GM19099 (cell line): ENCODE data around the gene CMSS1.

Experiments
- POLR2A ChIP-seq: IDR thresholded peaks from 3 replicates; pipeline ENCODE4 v1.6.1; 2011; ENCODE audit warnings: low read depth; ENCODE audit not compliant: insufficient read length; ENCODE audit errors: extremely low read depth

Gene CMSS1

DNA sequence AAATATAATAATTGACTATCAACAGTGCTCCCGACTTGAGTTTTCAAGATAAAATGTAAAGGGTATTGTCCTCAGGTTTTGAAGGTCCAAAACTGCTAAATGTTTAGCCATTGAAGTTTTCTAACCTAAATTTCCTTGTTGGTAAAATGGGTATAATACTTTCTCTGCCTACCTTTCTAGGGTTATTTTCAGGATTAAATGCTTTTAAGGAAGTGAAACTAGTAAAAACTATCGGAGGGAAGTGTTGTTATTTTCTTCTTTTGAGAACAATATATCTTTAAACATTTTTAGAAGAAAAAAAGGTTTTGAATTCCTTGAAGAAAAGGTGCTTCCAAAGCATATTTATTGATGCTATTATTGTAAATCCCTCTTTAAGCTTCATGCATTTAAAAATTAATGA, 229.3 kb downstream of the CMSS1 start:
- no peak for TF ChIP-seq POLR2A

DNA sequence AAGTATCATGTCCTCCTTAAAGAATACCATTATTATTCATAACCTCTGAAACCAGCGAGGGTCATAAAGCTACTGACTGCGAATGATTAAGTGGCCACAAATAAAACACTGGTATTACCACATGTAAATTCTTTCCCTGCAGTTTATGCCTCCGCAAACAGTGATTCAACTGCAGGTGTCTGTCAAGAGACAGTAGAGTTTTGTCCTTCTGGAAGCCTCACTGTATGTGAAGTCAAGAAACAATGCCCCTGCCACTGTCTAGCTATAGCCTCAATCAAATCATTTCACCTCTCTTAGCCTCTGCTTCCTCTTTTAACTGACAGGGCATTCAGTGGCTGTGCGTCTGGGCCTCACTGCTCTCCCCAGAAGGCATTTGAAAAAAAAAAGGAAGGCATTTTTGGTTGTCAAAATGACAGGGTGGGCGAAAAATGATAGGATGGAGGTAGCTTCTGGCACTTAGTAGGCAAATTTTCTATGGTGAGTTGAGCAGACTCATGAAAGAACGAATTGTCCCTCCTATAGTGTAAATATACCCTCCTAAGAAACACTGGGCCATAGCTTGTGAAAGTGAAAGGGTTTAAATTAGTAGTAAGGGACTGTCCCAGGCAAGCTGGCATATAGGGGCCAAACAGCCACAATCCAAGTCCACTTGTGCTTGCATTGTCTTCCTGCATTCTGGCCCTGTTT, 229.9 kb downstream of the CMSS1 start:
- no peak for TF ChIP-seq POLR2A

DNA sequence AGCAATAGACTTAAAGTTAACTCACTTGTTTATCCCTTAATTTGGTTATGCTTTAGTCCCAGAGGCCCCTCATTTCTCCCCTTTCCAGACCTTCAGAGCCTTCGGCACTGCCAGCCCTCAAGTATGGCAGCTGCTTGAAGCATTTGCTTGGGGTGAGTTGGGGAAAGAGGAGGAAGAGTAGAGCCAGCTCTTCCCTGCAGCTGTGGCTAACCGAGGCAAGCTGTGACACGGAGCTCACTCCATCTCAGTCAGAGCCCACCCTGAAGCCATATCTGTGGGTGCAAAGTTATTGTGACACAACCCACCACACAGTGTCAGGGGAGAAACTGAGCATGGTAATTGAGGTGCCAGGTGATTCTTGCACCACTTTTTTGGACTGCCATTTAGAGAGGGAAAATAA, 230.6 kb downstream of the CMSS1 start:
- TF ChIP-seq POLR2A = no peak

DNA sequence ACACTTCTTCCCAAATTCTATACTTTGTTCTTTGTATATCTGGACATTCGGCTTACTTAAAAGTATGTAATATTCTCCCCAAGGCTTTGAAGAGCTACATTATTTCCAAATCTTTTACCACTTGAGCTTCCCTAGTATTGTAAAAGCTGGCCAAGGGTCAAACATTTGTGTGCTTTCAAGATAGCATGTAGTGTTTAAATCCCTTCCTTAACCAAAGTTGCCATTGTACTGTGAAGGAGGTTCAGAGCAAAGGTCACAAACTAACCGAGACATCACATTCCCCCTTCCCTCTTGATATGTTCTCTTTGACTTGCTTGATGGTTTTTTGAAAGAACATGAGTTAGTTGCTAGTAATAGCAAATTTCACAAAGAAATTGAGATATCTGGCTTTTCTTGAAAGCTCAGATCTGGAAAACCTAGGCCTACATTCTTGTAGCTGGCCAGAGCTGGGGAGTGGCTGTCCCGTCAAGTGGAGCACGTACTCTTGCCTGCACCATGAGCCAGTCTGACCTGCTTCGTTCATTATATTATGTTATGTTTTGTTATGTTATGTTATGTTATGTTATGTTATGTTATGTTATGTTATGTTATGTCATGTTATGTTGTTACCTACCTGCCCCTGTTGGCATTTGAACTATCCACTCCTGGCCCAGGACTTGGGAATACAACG, 236.4 kb downstream of the CMSS1 start:
- TF ChIP-seq POLR2A = no peak

DNA sequence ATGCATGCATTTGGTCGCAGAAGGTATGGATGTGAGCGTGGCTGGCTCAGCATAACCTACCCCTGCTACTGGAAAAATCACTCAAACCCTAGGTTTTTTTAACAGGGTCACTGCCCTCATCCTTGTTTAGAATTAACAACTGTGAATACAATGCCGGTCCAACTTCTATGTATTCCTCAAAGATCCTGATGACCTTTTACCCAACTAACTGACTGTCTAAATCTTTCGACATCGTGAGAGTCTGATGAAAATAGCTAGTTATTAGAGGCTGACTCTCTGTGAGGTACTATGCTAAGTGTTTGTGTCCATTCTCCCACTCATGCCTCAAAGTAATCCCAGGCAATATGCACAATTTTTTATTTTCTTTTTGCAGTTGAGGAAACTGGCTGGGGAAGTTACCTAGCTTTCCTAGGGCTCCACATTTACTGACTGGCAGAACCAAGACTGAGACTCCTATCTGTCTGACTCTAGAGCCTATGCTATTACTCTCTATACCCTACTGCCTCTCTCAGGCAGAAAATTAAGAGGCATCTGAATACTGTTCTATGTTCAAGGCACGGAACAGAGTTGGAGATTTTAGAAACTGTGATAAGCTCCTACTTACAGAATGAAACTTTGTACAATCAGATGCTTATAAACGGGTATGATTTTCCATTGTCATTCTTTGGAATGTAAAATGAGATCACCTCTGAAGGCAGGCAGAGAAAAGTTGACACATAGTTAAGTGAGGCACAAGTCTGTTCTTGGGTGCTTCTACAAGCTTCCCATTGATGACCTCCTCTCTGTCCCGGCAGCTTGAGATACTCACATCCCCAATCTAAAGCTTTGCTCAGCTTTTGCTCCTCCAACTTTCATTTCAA, 240.3 kb downstream of the CMSS1 start:
- TF ChIP-seq POLR2A = no peak

DNA sequence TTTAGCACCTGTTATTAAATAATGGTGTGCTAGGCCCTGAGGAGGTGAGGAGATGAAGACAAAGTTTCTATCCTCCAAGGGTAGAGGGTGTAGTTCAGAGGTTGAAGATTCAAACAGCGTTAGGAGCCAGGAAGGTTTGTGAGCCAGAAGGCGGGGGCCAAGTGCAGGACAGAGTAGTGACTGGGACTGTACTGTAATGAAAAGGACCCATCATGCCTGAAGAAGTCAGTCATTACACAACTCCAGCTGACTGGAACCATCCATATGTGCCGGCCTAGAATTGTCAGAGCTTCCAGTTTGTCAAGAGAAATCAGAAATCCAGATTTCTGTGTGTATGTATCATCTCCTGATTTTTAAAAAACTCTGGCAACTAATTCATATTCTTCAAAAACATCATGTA, 241.8 kb downstream of the CMSS1 start:
- TF ChIP-seq POLR2A = no peak

DNA sequence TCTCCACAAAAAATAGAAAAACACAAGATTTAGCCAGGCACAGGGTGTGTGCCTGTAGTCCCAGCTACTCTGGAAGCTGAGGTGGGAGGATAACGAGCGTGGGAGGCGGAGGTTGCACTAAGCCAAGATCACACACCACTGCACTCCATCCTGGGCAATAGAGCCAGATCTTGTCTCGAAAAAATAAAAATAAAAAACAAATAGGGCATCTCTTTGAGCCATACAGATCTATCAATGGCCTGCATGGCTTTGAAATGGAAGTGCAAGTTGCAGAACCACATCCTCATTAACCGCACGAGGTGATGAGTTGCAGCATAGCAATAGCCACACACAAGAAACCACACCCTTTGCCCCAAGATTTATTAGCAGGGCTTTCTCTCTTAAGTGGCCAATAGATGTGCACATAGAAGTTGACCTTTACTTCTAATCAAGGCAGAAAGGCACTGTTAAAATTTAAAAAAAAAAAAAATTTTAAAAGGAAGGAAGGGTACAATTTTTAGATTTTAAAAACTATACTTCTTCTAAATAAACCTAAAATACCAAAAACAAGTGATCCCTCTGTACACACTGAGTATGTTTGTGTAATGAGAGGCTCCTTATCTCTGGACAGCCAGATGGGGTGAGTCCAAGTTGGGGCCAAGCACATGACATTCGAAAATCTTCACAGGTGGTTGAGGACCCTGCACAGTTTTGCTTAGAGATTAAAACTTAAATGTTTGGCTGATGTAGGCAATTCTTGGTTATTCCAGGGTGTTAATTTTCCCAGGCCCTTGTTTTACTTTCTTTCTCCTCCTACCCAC, 243.2 kb downstream of the CMSS1 start:
- no peak for TF ChIP-seq POLR2A

DNA sequence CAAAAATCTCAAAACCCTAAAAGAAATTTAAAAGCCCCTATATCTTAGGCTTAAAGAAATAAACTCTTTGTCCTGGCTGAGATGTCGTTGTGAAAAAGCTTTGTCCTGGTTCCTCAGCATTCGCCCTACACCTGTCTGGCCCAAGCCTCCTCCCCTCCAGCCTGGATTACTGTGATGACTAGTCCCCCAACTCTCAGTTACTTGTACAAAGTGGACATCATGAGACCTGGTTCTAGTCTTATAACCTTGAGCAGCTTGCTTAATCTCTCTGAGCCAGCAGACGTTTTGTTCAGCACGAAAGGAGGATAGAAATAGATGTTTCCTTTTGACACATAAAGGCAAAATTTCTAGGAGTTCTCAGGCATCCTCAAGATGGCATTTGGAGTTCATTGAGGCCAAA, 245.0 kb downstream of the CMSS1 start:
- TF ChIP-seq POLR2A = no peak

DNA sequence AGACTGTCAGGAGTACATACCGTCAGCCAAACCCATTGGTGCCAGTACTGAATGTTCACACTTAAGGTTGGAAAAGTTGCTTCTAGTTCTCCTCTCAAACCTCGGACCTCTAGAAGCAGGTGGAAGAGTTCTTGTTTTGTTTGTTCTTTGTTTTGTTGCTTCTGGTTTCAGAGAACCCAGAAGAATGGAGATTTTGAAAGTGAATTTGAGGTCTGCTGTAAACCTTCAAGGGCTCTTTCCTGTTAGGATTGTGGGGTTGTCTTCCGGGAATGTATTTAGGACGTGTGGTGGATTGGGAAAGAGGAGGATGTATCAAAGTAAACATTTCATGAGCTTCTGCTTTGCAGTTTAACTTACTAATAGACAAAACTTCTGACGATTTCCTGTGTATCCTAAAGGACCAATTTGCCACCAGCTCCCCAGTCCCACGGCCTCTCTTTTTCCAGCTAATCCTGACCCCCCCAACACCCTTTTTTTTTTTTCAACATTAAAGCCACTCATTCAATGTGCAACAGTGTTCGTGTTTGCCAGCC, 246.3 kb downstream of the CMSS1 start:
- no peak for TF ChIP-seq POLR2A

DNA sequence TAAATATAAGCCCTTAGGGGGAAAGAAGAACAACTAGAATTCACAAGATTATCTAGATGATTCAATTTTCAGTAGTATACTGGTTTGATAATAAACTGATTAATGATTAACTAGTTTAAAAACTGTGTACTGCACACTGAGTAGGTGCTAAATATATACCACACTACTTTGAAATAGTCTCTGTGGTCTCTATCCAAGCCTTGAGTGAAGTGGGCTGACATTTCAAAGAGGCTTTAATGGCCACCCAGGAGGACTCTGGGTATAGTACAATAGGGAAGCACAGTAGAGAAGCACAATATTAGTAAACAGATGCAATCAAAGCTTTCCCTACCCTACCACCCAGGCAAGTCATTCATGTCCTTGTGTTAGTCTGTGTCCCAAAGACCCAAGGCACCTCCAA, 249.9 kb downstream of the CMSS1 start:
- TF ChIP-seq POLR2A = no peak

DNA sequence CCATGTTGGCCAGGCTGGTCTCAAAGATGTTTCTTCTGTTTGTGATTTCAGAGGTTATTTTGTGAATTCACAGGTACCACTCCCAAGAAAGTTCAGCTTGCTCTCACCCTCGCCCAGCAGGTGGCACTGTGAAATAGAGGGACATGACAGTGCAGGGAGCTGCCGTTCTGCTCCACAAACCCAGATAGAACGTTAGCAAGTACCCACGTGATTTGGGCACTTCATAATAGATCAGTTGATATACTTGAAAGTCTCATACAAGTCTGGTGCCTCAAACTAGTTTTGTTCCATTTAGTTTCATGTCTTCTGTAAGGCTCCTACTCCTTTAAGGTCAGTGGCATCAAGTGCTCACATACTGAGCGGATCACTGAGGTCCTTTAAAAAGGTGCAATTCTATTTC, 251.2 kb downstream of the CMSS1 start:
- TF ChIP-seq POLR2A = no peak

DNA sequence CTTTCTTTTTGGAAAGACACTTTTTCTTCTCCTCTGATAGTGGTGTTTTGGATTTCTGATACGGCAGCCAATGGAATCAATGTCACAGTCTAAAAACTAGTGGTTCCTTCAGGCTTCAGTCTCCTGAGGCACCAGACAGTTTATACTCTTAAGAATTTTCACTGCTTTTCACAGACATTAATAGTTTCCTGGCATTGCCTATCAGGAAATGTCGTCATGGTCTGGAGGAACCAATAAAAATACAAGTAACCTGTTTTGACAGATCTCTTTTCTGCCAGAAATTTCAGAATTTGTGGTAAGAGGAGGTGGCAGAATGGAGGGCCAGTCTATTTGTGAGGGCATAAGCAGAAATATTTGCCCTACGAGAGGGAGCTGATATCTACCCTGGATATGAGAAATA, 251.8 kb downstream of the CMSS1 start:
- TF ChIP-seq POLR2A = no peak

DNA sequence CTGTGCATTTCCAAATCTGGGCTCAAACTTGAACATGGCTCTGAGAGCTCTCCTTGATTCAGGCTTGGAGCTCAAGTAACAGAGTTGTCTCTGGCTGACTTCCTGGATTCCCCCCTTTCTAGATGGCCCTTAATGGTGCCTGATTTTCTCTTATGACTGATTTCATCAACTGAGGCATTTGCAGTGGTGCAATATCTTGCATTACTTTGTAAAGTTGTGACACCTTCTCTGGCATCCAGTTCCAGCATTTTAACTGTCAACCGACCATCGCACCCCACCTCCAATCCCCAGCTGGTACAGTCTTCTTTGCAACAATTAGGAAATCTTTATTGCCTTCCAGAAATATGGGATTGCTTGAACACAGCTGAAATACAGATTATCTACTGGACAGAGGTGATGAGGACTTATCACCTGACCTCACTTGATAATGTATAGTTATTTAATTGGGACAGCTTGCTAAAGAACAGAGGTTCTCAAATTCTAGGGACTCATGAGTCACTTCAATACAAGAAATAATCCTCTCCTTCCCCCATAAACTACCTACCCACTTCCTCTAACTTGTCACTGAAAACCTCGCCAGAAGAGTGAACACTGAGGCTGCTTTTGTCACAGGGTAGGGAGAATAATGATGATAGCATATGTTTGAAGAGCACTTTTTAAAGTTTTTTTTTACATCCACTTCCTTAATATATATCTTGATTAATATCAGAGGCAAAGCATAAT, 254.8 kb downstream of the CMSS1 start:
- TF ChIP-seq POLR2A = no peak

DNA sequence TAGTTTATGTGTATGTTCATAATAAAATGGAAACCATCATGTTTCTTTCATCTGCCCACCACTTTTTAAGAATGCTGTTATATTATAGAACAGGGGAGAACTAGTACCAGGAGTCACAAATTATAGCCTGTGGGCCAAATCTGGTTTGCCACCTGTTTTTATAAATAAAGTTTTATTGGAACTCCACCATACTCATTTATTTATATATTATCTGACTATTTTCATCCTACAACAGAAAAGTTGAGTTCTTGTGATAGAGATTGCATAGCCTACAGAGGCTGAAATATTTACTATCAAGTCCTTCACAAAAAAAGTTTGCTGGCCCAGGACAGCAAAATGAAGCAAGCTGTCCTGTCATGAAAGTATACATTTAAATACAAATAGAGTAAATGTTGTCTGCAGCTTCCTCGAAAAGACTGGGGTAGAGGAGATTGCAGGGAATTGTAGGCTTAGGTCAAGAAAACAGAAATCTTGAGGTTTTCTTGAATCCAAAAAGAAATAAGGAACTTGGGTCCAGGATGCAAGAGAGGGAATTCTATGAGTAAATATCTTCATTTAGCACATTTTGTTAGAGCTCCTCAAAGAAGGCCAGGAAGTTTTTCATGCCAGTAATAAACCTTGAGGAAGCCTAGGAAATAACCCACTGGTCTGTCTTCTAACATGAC, 255.5 kb downstream of the CMSS1 start:
- no peak for TF ChIP-seq POLR2A
